ENCODE results near the gene MBP.
"Not testable (repeated sequence)": the region's sequence is repeated elsewhere in the genome, so short reads cannot be mapped to it uniquely, and the experiment has no call there.

Gene MBP

DNA sequence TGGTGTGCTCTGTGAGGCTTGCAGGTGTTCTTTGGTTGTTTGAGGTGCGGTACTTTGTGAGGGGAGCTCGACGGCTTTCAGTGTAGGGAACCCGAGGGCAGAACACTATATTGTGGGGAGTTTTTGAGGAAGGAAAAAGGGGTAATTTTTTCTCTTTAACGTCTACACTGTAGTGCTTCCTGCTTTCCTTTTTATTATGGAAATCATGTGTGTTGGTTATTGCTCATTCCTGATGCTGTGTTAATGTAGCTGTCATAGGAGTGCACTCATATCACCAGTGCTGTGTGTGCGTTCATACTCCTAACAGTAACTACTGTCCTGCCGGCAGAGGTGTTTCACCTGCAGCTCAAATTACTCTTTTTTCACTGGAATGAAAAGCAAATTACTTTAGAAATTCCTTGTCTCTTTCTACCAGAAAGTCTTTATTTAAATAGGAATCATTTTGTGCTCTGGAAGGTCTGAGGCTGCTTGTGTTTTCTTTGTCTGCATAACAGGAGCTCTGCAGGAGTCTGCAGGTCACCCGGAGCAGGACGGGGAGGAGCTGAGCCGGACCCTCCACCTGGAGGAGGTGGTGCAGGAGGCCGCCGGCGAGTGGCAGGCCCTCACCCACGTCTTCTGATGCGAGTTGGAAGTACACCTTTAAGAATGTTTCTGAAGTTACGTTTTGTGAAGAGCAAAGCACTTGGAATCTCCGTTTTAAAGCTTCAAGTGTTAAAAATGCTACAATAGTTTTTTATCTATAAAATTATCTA is 164.7 kb downstream of the MBP start:
- no peaks in the 10 kb centered on the region for H3K9me3 Mint-ChIP-seq
- peaks cover 31% of the 10 kb centered on the region for H3K4me1 Mint-ChIP-seq
- no peak overlapping the region for H3K27ac Mint-ChIP-seq
- H3K36me3 Mint-ChIP-seq: peaks cover 7% of the 10 kb centered on the region
- H3K4me3 Mint-ChIP-seq: no peak overlapping the region
- no peaks in the 10 kb centered on the region for H3K27me3 Mint-ChIP-seq

DNA sequence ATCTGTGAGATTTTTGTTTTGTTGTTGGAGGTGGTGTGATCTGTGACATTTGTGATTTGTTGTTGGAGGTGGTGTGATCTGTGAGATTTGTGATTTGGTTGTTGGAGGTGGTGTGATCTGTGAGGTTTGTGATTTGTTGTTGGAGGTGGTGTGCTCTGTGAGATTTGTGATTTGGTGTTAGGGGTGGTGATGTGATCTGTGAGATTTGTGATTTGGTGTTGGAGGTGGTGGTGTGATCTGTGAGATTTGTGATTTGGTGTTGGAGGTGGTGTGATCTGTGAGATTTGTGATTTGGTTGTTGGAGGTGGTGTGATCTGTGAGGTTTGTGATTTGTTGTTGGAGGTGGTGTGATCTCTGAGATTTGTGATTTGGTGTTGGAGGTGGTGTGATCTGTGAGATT is 165.3 kb downstream of the MBP start:
- not testable (repeated sequence) for H3K4me3 Mint-ChIP-seq, H3K27ac Mint-ChIP-seq, H3K9me3 Mint-ChIP-seq, H3K27me3 Mint-ChIP-seq
- H3K36me3 Mint-ChIP-seq: peaks cover 10% of the 10 kb centered on the region
- peaks cover 37% of the 10 kb centered on the region for H3K4me1 Mint-ChIP-seq

DNA sequence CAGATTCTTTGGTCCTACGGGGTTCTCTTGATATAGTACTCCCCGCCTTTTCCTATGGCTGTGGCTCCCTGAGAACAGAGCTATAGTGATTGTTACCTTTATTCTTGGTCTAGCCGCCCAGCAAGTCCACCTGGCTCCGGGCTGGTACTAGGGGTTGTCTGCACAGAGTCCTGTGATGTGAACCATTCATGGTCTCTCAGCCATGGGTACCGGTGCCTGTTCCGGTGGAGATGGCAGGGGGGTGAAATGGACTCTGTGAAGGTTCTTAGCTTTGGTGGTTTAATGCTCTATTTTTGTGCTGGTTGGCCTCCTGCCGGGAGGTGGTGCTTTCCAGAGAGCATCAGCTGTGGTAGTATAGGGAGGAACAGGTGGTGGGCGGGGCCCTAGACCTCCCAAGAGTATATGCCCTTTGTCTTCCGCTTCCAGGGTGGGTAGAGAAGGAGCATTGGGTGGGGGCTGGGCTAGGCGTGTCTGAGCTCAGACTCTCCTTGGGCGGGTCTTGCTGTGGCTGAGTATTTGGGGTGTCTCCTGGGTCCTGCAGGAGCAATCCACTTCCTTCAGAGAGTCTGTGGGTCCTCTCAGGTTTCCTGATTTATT is 166.9 kb downstream of the MBP start:
- peaks cover 36% of the 10 kb centered on the region for H3K4me1 Mint-ChIP-seq
- H3K27me3 Mint-ChIP-seq, H3K27ac Mint-ChIP-seq, H3K4me3 Mint-ChIP-seq, H3K9me3 Mint-ChIP-seq: not testable (repeated sequence)
- peaks cover 23% of the 10 kb centered on the region for H3K36me3 Mint-ChIP-seq

DNA sequence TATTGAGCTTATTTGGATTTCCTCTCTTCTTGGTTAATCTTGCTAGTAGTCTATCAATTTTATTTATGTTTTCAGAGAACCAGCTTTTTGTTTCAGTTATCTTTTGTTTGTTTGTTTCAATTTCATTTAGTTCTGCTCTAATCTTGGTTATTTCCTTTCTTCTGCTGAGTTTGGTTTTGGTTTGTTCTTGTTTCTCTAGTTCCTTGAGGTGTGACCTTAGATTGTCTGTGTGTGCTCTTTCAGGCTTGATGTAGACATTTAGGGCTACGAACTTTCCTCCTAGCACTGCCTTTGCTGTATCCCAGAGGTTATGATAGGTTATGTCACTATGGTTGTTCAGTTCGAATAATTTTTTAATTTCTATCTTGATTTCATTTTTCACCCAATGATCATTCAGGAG is 168.6 kb downstream of the MBP start:
- no peaks in the 10 kb centered on the region for H3K27me3 Mint-ChIP-seq
- no peak overlapping the region for H3K4me3 Mint-ChIP-seq
- no peak overlapping the region for H3K27ac Mint-ChIP-seq
- peaks cover 35% of the 10 kb centered on the region for H3K36me3 Mint-ChIP-seq
- peaks cover 36% of the 10 kb centered on the region for H3K4me1 Mint-ChIP-seq
- peaks cover 6% of the 10 kb centered on the region for H3K9me3 Mint-ChIP-seq

DNA sequence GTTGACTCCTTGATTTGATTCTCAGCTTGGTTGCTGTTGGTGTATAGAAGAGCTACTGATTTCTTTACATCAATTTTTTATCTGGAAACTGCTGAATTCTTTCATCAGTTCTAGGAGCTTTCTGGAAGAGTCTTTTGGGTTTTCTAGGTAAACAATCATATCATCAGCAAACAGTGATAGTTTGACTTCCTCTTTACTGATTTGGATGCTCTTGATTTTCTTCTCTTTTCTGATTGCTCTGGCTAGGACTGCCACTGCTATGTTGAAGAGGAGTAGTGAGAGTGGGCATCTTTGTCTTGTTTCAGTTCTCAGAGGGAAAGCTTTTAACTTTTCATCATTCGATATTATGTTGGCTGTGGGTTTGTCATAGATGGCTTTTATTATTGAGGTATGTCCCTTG is 169.7 kb downstream of the MBP start:
- Mint-ChIP-seq H3K4me1 (peaks cover 36% of the 10 kb centered on the region), H3K9me3 (peaks cover 6% of the 10 kb centered on the region), H3K27ac (no peak overlapping the region), H3K36me3 (peaks cover 35% of the 10 kb centered on the region), H3K4me3 (no peak overlapping the region), H3K27me3 (no peaks in the 10 kb centered on the region)

DNA sequence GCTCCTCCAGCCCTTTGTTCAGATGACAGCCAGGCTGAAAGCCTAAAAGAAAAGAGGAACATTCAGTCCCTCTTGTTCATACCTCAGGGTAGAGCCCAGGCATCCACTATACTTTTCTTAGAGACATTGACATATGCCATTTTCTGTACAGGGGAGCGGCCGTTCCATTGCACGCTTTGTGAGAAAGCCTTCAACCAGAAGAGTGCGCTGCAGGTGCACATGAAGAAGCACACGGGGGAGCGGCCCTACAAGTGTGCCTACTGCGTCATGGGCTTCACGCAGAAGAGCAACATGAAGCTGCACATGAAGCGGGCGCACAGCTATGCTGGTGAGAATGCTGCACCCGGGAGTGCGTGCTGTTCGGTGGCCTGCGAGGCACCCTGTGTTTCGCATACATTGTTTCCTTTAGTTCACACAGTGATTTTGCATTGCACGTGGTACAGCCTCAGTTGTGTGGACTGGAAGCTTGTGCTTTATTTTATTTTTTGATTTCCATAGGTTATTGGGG is 172.0 kb downstream of the MBP start:
- H3K4me1 Mint-ChIP-seq: peaks cover 36% of the 10 kb centered on the region
- H3K4me3 Mint-ChIP-seq: no peak overlapping the region
- peaks cover 35% of the 10 kb centered on the region for H3K36me3 Mint-ChIP-seq
- peaks cover 6% of the 10 kb centered on the region for H3K9me3 Mint-ChIP-seq
- H3K27me3 Mint-ChIP-seq: no peaks in the 10 kb centered on the region
- no peak overlapping the region for H3K27ac Mint-ChIP-seq

DNA sequence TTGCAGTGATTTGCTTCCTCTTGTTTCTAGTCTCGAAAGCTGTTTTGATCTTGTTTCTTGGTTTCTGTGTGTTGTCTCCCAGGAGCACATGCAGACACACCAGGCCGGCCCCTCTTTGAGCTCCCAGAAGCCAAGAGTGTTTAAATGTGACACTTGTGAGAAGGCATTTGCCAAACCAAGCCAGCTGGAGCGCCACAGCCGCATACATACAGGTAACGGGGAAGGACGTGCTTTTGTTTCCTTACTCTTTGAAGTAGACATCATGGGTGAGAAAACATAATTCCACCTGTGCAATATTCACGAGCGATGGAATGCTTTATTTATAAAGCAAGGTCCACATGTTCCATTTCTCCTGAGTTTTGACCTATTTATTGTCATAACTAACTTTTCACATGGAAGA is 173.0 kb downstream of the MBP start:
- H3K27me3 Mint-ChIP-seq: no peaks in the 10 kb centered on the region
- peaks cover 29% of the 10 kb centered on the region for H3K4me1 Mint-ChIP-seq
- peaks cover 6% of the 10 kb centered on the region for H3K9me3 Mint-ChIP-seq
- no peak overlapping the region for H3K4me3 Mint-ChIP-seq
- no peak overlapping the region for H3K27ac Mint-ChIP-seq
- H3K36me3 Mint-ChIP-seq: peaks cover 32% of the 10 kb centered on the region

DNA sequence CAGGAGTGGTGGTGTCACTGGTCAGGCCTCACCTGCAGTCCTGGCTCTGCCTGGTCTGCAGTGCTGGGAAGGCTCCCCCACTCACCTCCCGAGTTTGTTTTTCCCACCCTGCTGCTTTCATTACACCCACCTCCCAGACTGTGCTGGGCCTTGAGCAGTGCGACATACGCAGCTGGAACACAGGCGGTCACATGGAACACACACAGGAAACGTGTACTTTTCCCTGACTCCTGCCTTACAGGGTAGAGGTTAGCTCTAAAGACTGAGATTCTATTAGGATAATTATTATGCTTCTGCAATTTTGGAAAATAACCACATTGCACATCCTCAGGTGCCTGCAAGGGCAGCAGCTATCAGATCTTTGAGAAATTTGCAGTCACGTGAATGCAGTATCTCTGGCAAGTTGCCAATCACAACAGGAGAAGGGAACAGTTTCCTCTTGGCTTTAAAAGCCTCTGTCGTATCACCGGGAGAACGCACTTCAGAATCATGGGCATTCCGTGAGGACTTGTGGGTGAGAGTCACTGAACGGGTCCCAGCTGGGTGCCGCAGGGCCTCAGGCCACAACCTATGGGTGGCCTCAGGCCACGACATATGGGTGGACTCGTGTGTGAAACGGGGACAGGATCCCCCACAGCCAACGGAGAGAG is 173.8 kb downstream of the MBP start:
- Mint-ChIP-seq H3K4me1 (peaks cover 23% of the 10 kb centered on the region), H3K9me3 (peaks cover 6% of the 10 kb centered on the region), H3K27ac (no peak overlapping the region), H3K4me3 (no peak overlapping the region), H3K36me3 (peaks cover 28% of the 10 kb centered on the region), H3K27me3 (no peaks in the 10 kb centered on the region)

DNA sequence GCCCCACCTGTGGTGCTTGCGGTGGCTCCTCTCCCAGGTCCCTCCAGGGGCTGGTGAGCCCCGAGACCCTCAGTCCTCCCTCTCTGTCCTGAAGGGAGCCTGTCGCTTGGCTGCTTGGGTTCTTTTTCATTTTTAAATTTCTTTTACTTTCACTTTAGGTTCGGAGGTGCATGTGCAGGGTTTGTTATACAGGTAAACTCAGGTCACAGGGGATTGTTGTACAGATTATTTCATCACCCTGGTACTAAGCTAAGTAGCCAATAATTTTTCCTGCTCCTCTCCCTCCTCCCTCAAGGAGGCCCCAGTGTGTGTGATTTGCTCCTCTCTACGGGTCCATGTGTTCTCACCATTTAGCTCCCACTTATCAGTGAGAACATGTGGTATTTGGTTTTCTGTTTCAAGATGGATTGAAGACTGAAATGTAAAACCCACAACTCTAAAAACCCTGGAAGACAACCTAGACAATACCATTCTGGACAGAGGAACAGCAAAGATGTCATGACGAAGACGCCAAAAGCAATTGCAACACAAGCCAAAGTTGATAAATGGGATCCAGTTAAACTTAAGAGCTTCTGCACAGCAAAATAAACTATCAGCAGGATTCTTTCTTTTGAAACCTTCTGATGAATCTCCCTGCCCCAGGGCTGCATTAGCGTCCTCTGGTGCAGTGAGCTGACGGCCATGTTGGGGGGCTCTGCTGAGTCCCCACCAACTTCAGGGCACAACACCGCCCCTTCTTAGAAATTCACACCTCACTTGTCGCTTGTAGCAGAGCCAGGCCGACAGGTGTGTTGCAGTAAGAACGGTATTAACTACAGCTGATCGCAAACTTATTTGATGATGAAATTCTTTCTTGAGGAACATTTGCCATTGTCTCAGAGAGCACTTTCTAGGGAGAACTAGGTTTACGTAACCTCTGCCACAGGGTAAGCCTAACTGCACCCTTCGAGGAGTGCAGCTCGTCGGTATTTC is 174.9 kb downstream of the MBP start:
- Mint-ChIP-seq H3K36me3 (peaks cover 28% of the 10 kb centered on the region), H3K4me3 (no peak overlapping the region), H3K27ac (no peak overlapping the region), H3K27me3 (no peaks in the 10 kb centered on the region), H3K4me1 (peaks cover 11% of the 10 kb centered on the region), H3K9me3 (peaks cover 6% of the 10 kb centered on the region)

DNA sequence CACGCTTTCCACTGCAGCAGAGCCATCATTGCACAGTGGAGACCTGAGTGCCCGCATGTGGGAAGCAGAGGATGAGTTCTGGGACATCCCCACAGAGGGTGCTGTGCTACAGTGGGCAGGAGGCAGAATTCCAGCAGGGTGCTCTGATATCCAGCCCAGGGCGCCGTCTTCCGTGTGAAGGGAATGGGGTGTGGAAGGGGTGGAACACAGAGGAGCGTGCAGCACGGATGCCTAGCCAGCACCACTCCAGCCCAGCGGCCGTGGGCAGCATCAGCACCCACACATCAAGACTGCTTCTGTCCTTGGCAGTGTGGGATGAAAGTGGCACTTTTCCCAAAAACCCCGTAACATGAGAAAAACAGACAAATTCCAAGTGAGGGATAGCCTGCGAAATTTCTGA is 175.9 kb downstream of the MBP start:
- no peaks in the 10 kb centered on the region for H3K27me3 Mint-ChIP-seq
- no peak overlapping the region for H3K4me3 Mint-ChIP-seq
- no peaks in the 10 kb centered on the region for H3K9me3 Mint-ChIP-seq
- peaks cover 1% of the 10 kb centered on the region for H3K4me1 Mint-ChIP-seq
- peaks cover 18% of the 10 kb centered on the region for H3K36me3 Mint-ChIP-seq
- no peak overlapping the region for H3K27ac Mint-ChIP-seq

DNA sequence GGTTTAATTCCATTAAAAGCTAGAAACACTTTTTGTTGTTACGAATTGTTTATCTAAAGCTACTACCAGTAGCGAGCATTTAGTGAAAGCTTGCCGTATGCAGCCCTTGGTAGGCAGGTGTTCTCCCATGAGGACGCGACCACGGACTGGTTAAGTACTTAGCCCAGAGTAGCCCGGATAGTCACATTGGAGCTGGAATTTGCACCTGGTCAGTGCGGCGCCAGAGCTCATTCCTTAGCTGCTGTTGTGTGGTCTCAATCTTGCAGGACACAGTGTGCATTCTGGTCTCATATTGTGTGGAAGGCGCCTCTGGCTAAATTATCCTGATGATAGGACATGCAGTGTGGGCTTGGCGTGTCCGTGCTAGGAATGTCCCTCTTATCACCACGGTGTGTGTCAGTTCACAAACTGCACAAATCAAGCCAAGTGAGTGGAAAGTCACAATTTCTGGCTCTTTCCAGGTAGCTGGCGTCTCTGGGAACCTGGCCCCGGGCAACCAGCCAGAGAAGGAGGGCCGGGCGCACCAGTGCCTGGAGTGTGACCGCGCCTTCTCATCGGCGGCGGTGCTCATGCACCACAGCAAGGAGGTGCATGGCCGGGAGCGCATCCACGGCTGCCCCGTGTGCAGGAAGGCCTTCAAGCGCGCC is 176.9 kb downstream of the MBP start:
- no peak overlapping the region for H3K27ac Mint-ChIP-seq
- H3K9me3 Mint-ChIP-seq: no peaks in the 10 kb centered on the region
- H3K27me3 Mint-ChIP-seq: no peaks in the 10 kb centered on the region
- no peaks in the 10 kb centered on the region for H3K4me1 Mint-ChIP-seq
- no peak overlapping the region for H3K4me3 Mint-ChIP-seq
- peaks cover 15% of the 10 kb centered on the region for H3K36me3 Mint-ChIP-seq

DNA sequence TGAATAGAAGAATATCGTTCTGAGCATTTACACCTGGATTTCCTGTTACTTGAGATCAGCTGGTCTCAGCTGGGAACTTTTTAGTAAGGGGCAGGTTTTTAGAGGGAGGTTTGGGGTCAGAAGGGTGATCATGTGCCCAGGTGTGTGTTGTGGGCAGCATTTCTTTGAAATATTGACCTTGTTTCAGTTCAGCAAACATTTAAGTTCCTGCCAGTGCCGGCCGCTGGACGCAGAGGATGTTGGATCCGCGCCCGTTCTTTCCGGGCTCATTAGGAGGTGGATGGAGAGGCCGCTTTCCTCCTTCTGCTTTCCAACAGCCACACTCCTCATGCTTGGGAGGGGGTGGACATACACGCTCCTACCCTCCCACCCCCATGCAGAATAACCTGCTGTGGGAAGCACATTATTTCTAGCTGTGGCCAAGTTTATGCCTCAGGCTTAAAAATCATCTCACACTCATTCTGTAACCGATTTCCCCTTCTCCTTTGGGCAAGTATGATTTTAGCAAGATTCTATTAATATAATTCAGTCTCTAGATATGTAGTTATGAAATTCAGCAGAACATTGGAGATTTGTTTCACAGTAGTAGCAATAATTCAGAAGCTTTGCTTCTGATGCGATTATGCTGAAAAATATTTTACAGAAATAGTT is 178.9 kb downstream of the MBP start:
- peaks cover under 1% of the 10 kb centered on the region for H3K4me1 Mint-ChIP-seq
- no peaks in the 10 kb centered on the region for H3K9me3 Mint-ChIP-seq
- H3K4me3 Mint-ChIP-seq: no peak overlapping the region
- H3K36me3 Mint-ChIP-seq: peaks cover 11% of the 10 kb centered on the region
- H3K27me3 Mint-ChIP-seq: no peaks in the 10 kb centered on the region
- peak overlapping the region; percentile 41 for H3K27ac Mint-ChIP-seq

DNA sequence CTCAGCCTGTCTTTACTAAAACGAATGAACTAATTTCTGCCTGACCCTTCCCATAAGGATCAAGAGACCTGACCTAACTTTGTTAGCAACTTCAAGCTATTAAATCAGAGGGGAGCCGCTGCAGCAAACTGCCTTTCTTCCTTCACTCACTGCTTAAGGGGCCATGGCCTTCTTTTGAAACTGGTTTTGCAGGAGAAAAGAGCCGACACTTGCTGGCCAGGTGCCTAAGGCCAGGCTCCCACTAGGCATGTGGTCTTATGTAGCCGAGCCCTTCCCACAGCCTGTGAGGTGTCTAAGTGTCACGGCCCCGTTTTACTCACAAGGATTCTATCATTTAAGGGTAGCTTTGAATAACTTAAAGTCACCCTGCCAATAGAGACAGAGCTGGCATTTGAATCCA is 179.4 kb downstream of the MBP start:
- no peaks in the 10 kb centered on the region for H3K27me3 Mint-ChIP-seq
- no peak overlapping the region for H3K27ac Mint-ChIP-seq
- peaks cover 6% of the 10 kb centered on the region for H3K4me1 Mint-ChIP-seq
- H3K4me3 Mint-ChIP-seq: no peak overlapping the region
- no peaks in the 10 kb centered on the region for H3K9me3 Mint-ChIP-seq
- H3K36me3 Mint-ChIP-seq: peaks cover 15% of the 10 kb centered on the region

DNA sequence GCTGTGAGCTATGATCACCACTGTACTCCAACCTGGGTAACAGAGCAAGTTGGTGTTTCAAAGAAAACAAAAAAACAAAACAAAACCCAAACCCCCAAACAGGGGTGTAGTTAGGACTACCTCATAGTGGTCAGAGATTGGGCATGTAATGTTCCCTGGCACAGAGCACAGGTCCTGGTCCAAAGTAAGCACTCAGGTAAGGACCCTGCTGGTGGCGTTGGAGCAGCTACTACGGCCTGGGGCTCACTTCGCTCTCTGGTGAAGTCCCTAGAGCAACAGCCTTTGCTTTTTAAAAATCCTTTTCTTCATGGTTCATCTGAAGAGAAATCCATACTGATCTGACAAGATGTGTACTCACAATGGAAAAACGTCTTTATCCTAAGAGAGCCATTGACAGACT is 179.8 kb downstream of the MBP start:
- H3K4me3 Mint-ChIP-seq: no peak overlapping the region

More for the DNA sequence above, 179.8 kb downstream of the MBP start:
- Mint-ChIP-seq H3K27ac (no peak overlapping the region), H3K9me3 (no peaks in the 10 kb centered on the region), H3K27me3 (no peaks in the 10 kb centered on the region), H3K4me1 (peaks cover 10% of the 10 kb centered on the region), H3K36me3 (peaks cover 15% of the 10 kb centered on the region)
